HG02852 (cell line): ENCODE results near the gene TMPRSS2.
A peak's percentile ranks its signal among the peaks of the same experiment; 100 is the strongest.

Experiments used
- ATAC-seq: cut with Tn5 transposase; IDR thresholded peaks from one replicate; pipeline ENCODE4 v1.9.1; 2021; ENCODE audit warnings: mild to moderate bottlenecking, moderate library complexity; ENCODE audit not compliant: unreplicated experiment

The TMPRSS2 gene

DNA sequence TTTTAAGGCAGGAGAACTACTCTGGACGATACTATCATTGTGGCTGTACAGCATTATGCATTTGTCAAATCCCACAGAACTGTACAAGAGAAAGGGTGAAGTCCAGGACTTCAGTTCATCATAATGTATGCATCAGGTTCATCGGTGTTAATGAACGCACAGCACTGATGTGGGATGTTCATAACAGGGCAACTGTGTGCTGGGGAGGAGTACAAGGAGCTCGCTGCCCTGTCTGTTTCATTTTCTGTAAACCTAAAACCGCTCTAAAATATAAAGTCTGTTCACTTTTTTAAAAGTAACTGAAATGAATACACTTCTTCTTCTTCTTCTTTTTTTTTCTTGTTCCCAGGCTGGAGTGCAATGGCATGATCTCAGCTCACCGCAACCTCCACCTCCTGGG is 25.0 kb downstream of the TMPRSS2 start:
- no peak for ATAC-seq

DNA sequence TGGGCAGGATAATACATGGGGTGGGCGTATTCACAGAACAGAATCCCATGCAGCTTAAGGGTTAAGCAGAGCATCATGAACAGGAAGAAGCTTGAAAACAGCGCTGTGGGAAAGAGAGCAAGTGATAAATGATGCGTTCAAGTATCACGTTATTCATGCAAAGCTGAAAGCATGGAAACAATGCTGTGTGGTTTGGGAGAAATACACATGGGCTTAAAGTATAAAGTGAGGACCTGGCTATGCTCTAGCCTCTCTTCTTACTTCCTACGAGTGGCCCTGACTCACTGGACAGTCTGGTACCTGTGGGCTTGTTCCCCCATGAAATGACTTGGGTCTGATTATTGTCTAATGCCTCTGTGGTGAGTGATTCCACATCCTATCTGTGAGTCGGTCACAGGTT is 25.7 kb downstream of the TMPRSS2 start:
- ATAC-seq: no peak

DNA sequence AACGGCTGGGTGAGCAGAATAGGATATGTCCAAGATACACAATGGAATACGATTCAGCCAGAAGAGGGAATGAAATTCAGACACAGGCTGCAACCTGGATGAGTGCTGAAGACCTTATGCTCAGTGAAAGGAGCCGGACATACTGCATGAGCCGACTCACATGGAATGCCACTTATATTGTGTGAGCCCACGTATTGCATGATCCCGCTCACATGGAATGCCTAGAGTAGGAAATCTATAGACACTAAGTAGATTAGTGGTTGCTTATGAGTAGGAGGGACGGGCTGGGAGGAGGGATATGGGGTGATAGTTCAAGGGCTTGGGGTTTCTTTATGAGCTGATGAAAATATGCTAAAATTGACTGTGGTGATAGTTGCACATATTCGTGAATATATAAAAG is 26.8 kb downstream of the TMPRSS2 start:
- ATAC-seq: no peak

DNA sequence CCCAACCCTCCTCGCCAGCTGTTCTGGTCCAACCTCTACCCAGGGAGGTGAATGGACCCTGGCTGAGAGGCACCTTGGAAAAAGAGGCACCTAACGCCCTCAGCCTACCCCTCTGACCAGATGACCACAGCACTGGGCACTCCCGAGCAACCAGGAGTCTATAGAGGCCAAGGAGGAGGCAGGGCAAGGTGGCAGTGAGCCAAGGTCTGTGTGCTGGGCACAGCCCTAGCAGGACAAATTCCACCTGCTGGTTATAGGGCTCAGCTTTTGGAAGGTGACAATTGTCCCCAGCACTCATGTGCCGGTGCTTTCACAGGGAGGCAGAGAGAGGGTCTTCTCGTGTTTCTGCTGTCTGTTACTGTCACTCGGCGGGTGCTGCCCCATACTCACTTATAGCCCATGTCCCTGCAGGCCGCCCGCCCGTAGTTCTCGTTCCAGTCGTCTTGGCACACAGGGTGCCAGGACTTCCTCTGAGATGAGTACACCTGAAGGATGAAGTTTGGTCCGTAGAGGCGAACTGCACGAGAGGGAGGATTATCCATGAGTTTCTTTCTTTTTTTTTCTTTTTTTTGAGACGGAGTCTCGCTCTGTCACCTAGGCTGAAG is 27.8 kb downstream of the TMPRSS2 start:
- ATAC-seq: no peak

DNA sequence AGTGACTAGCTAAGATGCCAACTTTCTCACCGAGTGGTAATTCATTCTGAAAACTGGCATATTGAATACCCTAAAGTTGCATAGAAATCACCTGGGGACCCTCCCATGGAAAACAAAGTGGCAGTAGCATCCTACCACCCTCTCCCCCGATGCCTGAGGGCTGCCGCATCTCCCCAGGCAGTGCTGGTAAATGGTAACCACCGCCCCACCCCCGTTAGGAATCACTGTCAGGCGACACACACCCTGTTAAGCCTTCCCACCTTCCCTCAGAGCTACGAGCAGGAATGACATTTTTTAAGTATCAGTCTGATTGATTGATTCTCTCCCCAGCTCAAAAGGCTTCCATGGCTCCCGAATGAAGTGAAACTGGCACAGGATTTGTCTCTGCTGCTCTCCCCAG is 28.3 kb downstream of the TMPRSS2 start:
- ATAC-seq: no peak

DNA sequence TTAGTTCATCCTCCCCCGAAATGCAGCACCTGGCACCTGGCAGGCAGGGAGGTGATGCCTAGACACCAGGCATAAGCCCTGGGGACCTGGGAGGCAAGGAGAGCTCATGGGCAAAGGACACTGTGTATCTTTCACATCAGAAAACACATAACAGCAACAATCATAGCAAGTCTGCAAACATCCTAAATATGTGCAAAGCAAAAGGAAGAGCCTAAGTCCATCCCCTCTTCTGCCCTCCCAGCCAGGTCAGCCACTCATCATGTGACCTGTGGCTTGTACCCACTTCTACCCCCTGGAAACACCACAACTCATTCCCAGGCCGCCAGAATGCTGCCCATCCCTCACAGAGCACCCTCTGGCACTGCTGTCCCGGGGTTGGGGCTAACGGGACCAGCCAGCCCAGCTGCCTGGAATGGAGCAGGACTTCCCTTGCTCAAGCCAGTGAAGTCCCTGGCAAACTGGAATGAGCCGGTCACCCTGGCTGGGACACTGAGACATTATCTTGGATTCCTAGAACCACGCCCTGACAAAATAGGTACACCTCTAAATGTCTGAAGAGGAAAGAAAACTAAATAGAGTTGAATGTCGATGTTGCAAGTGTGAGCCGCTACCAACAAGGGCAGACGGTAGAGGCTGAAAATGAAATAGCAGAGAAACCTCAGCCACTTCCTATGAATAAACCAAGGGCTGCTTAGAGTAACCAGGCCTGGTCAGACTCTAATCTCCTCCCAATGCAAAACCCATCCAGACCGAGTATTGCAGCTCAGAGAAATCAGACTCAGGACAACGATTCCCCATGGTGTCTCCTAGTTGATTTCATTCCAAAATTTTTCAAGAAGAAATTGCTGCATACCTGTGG is 29.4 kb downstream of the TMPRSS2 start:
- ATAC-seq: no peak

DNA sequence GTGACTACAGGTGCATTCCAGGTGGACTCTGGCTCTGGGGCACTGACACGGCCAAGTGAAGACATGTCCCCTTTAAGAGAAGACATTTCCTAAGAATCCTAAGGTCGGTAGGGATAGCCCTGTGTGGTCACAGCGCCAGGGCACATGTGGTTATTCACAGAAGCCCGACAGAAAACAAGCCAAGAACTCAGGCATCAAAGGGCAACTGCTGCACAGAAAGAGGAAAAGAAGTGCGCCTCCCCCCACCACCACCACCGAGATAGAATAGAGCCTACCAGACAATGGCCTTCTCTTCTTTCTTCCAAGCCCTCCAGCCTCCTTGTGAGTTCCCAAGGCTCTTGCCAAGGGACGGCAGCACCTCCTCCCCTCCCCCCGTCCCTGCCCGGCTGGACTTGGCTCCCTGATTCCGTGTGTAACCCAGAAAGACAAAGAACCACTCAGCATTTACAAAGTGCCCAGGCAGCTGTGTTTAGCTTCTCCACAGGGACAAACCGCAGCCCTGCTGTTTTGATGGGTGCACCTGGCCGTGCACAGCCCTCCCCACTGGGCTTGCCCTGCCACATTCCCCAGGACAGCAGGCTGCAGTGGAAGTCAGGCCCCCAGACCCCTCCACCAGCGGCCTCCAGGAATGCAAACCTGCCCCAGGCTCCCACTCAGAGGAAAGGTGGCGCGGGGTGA is 30.2 kb downstream of the TMPRSS2 start:
- no peak for ATAC-seq

DNA sequence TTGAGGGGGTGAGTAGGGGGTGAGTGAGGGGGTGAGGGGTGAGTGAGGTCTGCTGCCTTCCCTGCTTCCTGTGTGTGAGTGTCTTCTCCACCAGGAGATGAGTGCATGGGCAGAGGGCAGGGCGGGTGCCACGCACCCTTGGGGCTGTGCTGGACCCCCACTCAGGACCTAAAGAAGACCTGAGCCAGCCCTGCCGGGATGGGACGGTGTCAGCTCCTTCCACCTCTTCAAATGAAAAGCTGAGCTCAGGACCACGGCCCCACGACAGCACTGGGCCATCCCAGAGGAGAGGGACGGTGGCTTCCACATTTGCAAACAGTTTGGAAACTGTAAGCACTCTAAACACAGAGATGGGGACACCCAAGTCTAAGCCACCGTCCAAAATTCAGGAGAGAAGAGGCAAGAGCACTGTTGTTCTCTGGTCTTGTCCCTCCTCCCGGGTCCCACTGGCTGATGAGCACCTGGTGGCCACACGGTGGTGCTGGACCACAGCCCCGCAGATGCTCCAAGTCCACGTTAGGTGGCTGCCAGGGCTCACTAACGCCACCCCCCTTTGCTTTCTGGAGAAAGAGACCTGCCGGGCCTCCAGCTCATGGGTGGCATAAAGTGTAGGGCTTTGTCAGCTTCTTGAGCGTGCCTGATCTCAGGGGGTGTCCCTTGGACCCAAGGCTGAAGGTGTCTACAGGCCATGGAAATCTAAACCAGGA is 32.1 kb downstream of the TMPRSS2 start:
- ATAC-seq: no peak

DNA sequence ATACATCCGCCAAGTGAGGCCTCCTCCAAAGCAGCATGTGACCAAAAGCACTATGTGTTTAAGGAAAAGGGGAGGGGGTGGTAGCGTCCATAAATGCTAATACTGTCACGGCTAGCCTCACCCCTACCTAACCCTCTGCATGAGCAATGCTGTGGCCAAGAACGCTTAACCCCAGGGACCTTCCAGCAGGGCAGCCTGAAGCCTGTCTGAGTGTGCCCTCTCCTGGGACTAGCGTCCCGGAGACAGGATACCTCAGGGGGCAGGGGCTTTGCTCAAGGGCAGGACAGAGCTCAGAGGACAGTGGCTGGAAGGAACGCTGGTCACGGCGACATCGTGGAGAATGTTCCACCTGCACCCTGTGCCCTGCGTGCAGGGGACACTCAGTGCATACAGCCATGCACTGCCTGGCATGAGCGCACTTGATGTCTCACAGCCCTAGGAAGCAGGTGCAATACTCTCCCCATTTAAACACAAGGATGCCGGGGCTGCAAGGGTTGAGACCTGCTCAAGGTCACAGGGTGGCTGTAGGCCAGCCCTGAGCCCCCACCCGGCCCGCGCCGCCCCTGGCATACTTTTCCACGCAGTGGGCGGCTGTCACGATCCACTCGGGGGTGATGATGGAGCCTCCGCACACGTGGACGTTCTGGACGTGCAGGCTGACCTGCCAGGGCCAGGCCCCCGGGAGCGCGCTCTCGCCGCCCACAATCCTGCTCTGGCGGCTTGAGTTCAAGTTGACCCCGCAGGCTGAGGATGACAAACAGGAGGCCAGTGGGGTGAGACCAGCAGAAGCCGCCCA is 35.0 kb downstream of the TMPRSS2 start:
- no peak for ATAC-seq

DNA sequence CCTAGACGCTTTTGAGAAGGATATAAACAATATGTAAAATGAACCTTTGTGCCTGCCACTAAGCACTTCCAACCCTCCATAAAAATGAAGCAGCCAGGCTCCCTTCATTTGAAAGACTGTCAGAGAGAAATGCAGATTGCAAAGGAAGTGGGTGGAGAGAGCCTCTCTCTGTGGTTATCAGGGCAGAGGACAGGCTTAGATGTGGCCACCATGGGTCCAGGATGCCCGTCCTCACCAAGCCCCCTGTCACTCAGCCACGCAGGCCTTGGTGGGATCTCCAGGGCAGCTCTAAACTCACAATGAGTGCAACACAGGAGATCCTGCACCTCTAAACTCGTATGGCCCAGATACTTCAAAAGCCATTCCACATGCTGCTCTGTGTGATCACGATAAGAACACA is 37.9 kb downstream of the TMPRSS2 start:
- ATAC-seq: no peak

DNA sequence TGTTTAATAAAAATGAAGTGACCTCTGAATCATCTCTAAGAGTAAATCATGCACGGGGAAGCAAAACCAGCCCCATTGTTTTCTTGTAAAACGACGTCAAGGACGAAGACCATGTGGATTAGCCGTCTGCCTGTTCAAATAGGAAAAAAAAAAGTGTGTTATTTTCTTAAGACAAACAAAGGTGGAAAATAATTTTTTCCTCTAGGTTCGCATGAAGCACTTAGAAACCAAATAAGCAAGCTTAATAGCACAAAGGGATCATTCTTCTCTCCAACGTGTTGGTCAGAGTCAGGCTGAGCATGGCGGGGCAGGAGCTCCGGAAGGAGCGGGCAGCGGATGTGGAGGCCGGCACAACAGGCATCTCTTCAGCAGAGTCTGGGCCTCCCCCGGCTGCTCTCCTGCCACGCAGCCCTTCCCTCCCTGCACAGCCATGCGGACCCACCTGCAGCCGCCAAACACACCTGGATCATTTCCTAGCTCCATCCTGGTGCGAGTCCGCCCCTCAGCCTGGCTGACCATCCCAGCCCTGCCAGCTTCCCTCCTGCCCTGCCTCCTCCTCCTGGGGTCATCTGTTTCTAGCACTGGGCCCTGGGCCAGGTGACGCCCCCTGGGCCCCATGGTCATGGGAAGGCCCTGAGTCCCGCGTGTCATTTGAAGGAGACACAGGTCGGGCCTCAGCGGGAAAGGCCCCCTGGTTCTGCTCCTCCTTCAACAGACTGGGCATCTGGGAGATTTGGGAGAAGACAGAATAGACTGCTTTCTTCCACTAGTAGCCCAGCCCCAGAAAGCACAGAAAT is 41.7 kb downstream of the TMPRSS2 start:
- ATAC-seq: no peak

DNA sequence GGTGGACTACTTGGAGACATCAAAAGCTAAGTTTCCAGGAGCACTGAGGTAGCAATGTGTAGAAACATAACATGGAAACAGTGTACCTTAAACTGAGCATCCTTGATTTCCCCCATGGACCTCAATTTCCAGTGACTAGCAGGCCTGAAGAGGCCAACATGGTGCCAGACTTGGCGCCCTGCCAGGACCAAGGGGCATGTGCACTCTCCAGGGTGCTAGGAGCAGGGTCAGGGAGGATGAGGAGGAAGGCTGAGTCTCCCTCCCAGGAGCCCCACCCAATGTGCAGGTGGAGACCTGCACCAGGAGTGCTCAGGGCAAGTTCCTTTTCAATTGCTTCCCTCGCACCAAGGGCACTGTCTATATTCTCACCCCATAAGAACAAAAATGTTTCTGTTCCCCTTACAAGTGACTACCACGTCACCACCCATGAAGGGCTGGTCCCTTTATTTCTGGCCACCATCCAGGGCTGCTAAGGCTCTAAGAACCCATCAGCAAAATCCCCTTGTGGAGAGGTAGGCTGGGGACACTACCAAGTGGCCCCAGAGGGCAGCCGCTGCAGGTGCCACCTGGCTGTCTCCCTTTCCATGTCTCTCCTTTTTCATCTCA is 42.7 kb downstream of the TMPRSS2 start:
- no peak for ATAC-seq

DNA sequence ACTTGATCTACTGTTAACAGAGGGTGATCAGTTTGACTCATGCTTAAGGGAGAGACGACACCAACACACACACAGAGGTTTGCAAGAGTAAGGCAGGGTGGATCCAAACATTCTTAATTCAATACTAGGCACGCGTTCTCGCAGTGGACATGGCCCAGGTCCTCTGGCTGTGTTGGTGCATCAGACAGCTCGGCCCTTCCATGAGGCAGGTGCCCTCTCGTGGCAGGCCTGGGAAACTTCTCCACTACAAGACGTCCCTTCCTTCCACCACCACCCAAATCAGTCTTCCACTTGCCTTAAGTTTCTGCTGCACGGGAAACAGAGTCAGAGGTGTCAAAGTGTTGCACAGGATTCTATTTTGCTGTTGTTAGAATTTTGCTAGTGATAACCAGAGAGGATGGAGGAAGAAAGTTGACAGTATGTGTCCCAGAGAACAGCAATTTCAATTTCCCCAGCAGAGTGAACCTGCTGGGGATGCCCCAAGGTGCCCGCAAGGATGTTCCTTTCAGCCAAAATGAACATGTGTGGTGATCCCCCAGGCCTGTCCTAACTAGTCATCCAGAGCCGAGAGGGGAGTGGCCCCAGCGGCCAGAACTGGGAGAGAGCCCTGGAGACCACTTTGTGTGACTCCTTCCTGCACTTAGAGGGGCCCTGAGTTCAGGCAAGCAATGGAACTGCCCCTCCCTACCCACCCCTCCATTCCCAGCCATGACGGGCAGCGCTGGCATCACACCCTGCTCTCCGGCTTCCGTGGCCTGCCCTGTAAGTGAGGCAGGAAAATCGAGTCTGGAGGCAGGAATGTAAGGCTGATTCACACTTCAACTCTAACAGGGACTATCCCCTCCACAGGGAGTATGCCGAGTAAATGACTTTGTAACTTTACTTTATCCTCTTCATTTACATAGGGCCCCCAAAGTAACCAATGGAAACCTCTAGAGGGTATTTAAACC is 47.1 kb downstream of the TMPRSS2 start:
- peak; percentile 66 for ATAC-seq

DNA sequence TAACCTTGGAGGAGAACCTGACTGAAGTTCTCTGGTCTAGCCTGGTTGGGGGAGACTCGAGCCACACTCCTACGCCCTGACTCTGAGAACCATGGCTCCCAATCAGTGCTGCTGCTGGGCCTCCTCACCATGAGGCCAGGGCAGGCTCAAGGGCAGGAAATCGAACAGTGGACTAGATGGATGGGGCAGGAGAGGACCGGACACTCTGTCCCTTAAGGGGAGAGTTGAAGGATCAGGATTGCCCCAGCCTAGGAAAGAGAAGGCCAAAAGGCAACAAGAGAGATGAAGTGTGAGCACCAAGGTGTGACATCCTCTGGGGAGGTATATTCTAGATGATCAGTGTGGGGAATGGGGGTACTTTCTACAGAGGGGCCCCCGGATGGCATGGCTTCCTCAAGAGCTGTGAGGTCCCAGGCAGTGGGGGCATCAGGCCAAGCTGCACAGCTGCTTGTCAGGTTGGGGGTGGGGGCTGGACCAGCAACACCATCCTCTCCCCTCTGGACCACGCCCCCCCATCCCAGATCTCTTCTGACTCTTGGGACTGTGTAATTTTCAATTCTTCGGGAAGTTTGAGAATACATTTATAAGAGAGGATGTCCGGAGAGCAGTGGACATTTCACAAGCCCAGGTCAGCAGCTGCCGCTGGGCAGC is 47.9 kb downstream of the TMPRSS2 start:
- peak; percentile 18 for ATAC-seq

DNA sequence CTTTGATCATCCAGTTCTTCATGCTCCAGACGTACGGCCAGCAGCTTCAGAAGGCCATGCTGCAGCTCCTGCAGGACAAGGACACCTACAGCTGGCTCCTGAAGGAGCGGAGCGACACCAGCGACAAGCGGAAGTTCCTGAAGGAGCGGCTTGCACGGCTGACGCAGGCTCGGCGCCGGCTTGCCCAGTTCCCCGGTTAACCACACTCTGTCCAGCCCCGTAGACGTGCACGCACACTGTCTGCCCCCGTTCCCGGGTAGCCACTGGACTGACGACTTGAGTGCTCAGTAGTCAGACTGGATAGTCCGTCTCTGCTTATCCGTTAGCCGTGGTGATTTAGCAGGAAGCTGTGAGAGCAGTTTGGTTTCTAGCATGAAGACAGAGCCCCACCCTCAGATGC is 49.4 kb downstream of the TMPRSS2 start:
- ATAC-seq: no peak

DNA sequence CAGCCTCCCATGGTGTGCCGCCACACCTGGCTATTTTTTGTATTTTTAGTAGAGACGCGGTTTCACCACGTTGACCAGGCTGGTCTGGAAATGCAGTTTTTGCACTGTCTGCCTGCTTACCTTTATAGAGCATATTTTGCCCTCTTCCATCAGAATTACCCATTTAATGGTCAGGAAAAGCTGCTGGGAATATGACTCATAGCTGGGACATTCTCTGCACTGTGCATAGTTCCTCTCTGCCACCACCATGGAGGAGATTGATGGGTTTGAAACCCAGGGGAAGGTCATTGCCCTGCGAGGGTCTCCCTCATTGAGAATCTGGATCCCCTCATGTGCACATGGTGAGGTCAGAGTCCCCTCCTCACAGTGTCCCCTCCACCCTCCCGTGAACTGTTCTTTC is 49.8 kb downstream of the TMPRSS2 start:
- no peak for ATAC-seq

DNA sequence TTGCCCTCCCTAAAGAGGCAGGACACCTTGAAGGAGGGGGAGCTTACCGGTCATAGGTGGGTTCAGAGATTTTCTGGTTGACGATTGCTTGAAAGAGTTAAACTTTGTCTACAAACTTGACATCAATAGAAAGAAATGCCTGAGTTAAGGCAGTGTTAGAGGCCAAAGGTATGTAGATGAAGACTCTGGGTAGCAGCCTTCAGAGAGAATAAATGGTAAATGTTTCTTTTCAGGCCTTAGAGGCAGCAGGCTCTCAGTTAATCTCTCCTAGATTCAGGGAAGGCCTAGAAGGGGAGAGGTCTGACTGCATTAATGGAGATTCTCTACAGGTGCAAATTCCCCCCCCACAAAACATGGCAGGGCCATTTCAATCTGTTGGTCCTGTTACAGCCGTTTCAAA is 54.2 kb downstream of the TMPRSS2 start:
- ATAC-seq: no peak

DNA sequence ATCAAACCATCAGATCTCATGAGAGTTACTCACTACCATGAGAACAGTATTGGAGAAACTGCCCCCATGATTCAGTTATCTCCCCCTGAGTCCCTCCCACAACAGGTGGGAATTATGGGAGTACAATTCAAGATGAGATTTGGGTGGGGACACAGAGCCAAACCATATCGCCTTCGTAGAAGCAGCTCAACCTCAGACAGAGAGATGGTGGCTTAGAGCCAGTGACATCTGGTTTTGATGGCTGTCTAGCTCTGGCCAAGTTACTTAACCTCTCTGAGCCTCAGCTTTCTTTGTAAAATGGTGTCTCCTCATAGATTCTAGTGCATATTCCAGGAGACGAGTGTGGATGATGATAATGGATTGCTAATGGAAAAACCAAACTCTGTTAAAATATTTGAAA is 54.8 kb downstream of the TMPRSS2 start:
- no peak for ATAC-seq
